Measurements from ENCODE around the gene DPP10.

The DPP10 gene

GRCh38 chr2:114543236-114543766 lies 100.9 kb downstream of the DPP10 start:
- TF ChIP-seq ZNF23 (tag by site-specific recombination; IDR thresholded peaks at IDR 0.05; ENCODE audit: borderline replicate concordance) (no peak), SCRT1 (tag by site-specific recombination; IDR thresholded peaks at IDR 0.05; ENCODE audit: borderline replicate concordance) (no peak), ZNF585B (tag by site-specific recombination; IDR thresholded peaks at IDR 0.05) (no peak), ZBTB21 (tag by site-specific recombination; IDR thresholded peaks at IDR 0.05) (no peak), ZFP3 (tag by site-specific recombination; IDR thresholded peaks at IDR 0.05; ENCODE audit: low read depth) (no peak), ZNF596 (tag by site-specific recombination; IDR thresholded peaks at IDR 0.05) (no peak), ZNF366 (tag by site-specific recombination; conservative IDR thresholded peaks at IDR 0.05) (no peak), MYNN (tag by site-specific recombination; IDR thresholded peaks at IDR 0.05; ENCODE audit: borderline replicate concordance) (no peak), ZNF624 (tag by site-specific recombination; IDR thresholded peaks at IDR 0.05) (no peak), ZNF488 (tag by site-specific recombination; IDR thresholded peaks at IDR 0.05) (no peak), ZNF202 (tag by site-specific recombination; IDR thresholded peaks at IDR 0.05; ENCODE audit: borderline replicate concordance) (no peak), ZNF529 (tag by site-specific recombination; IDR thresholded peaks at IDR 0.05; ENCODE audit: insufficient replicate concordance) (no peak), ZNF521 (tag by site-specific recombination; IDR thresholded peaks at IDR 0.05) (no peak), REPIN1 (tag by site-specific recombination; IDR thresholded peaks at IDR 0.05; ENCODE audit: low read depth) (no peak), ZNF623 (tag by site-specific recombination; IDR thresholded peaks at IDR 0.05) (no peak)
- TF ChIP-seq, protein P1, sequence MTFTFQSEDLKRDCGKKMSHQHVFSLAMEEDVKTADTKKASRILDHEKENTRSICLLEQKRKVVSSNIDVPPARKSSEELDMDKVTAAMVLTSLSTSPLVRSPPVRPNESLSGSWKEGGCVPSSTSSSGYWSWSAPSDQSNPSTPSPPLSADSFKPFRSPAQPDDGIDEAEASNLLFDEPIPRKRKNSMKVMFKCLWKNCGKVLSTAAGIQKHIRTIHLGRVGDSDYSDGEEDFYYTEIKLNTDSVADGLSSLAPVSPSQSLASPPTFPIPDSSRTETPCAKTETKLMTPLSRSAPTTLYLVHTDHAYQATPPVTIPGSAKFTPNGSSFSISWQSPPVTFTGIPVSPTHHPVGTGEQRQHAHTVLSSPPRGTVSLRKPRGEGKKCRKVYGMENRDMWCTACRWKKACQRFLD (tag by site-specific recombination; IDR thresholded peaks at IDR 0.05) = no peak
- Histone ChIP-seq H3K9me3 (ENCODE audit: control insufficient read depth, insufficient read depth, low read depth, low read length) (no peaks in the 10 kb centered on the region), H3K4me1 (ENCODE audit: control insufficient read depth, insufficient read depth, low read length) (no peaks in the 10 kb centered on the region), H3K36me3 (ENCODE audit: control insufficient read depth in 2 of 2, insufficient read depth in 1 of 2, low read length in 2 of 2) (no peaks in the 10 kb centered on the region), H3K4me3 (ENCODE audit: low read depth, low read length) (no peak overlapping the region), H3K27ac (ENCODE audit: extremely low read depth, low read depth, low read length) (no peak overlapping the region)
- POLR2A ChIA-PET = no interaction called here
- CTCF ChIA-PET = interaction anchor here (0.7 kb wide), 2 partner anchors 248 to 837 kb away, joined by 3 read pairs; no protein-coding TSS in a partner anchor

- H3K9me3 ChIP-seq (ENCODE audit: control insufficient read depth, insufficient read depth, low read depth, low read length) = no peaks in the 10 kb centered on the region
- ChIA-PET CTCF (no interaction called here), POLR2A (no interaction called here)
- TF ChIP-seq PRDM6 (tag by site-specific recombination; IDR thresholded peaks at IDR 0.05) (no peak), ZSCAN5A (tag by site-specific recombination; IDR thresholded peaks at IDR 0.05) (no peak), ZNF701 (tag by site-specific recombination; IDR thresholded peaks at IDR 0.05) (no peak), GLIS2 (tag by site-specific recombination; IDR thresholded peaks at IDR 0.05) (no peak), ZNF169 (tag by site-specific recombination; IDR thresholded peaks at IDR 0.05) (no peak), ZNF138 (tag by site-specific recombination; IDR thresholded peaks at IDR 0.05; ENCODE audit: borderline replicate concordance) (no peak), ZNF157 (tag by site-specific recombination; IDR thresholded peaks at IDR 0.05) (no peak), ZNF37A (tag by site-specific recombination; IDR thresholded peaks at IDR 0.05) (no peak)
- TF ChIP-seq, protein P2, sequence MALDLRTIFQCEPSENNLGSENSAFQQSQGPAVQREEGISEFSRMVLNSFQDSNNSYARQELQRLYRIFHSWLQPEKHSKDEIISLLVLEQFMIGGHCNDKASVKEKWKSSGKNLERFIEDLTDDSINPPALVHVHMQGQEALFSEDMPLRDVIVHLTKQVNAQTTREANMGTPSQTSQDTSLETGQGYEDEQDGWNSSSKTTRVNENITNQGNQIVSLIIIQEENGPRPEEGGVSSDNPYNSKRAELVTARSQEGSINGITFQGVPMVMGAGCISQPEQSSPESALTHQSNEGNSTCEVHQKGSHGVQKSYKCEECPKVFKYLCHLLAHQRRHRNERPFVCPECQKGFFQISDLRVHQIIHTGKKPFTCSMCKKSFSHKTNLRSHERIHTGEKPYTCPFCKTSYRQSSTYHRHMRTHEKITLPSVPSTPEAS (tag by site-specific recombination; IDR thresholded peaks at IDR 0.05) = no peak
- TF ChIP-seq, protein P3, sequence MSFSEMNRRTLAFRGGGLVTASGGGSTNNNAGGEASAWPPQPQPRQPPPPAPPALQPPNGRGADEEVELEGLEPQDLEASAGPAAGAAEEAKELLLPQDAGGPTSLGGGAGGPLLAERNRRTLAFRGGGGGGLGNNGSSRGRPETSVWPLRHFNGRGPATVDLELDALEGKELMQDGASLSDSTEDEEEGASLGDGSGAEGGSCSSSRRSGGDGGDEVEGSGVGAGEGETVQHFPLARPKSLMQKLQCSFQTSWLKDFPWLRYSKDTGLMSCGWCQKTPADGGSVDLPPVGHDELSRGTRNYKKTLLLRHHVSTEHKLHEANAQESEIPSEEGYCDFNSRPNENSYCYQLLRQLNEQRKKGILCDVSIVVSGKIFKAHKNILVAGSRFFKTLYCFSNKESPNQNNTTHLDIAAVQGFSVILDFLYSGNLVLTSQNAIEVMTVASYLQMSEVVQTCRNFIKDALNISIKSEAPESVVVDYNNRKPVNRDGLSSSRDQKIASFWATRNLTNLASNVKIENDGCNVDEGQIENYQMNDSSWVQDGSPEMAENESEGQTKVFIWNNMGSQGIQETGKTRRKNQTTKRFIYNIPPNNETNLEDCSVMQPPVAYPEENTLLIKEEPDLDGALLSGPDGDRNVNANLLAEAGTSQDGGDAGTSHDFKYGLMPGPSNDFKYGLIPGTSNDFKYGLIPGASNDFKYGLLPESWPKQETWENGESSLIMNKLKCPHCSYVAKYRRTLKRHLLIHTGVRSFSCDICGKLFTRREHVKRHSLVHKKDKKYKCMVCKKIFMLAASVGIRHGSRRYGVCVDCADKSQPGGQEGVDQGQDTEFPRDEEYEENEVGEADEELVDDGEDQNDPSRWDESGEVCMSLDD (tag by site-specific recombination; IDR thresholded peaks at IDR 0.05) = no peak
These were observed 102.6 kb downstream of the DPP10 start for GRCh38 chr2:114545052-114545451.

More at GRCh38 chr2:114545052-114545451, 102.6 kb downstream of the DPP10 start:
- no peaks in the 10 kb centered on the region for H3K36me3 ChIP-seq (ENCODE audit: control insufficient read depth in 2 of 2, insufficient read depth in 1 of 2, low read length in 2 of 2)
- no peak overlapping the region for H3K4me3 ChIP-seq (ENCODE audit: low read depth, low read length)
- no peaks in the 10 kb centered on the region for H3K4me1 ChIP-seq (ENCODE audit: control insufficient read depth, insufficient read depth, low read length)
- H3K27ac ChIP-seq (ENCODE audit: extremely low read depth, low read depth, low read length) = no peak overlapping the region
